GM10266 (cell line): ENCODE measurements around the gene ZNF732.

Experiments
- DNase-seq: peaks from one replicate; pipeline ENCODE4 v3.0.0; 2012; ENCODE audit errors: extremely low spot score
- TF ChIP-seq, protein P1 (sequence below): IDR thresholded peaks from 2 replicates; pipeline ENCODE4 v1.5.1; 2012; ENCODE audit warnings: mild to moderate bottlenecking, low read depth; ENCODE audit not compliant: control insufficient read depth, insufficient read depth; ENCODE audit errors: missing control alignments

ZNF732 gene

DNA sequence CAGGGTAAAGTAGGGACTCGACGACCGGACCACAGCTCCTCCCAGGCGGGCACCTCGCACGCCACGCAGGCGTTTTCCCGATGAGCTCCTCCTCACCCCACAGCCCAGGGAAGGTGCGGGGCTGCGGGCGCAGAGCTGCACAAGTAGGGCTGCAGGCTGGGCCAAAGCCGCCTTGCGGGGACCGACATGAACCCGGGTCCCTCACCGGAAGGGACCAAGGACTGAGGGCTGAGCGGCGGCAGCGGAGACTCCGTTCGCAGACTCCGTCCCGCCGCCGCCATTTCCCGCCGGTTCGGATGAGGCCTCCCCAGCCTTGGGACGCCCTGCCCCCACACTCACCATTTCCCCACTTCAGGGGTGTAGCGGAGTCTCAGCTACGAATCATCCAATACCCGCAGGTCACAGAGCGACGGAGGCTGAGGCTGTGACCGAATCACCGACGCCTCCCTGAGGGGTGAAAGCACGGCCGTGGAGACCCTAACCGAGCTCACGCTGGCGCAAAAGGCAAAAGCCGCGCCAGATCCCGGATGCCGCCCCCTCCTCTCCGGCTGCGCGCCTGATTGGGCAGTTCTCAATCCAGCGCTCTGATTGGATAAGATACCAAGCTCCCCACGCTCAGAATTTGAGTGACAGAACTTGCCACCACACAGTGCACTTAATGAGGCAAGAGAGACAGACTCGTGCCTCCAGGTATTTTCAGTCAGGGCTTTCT lies at the start of gene ZNF732:
ZNF732 (minus strand) TSS at position 506 of the 712 bp plus-strand sequence; CDS start at position 342, 164 bp downstream.
- DNase-seq = no peak
- TF ChIP-seq, protein P1, sequence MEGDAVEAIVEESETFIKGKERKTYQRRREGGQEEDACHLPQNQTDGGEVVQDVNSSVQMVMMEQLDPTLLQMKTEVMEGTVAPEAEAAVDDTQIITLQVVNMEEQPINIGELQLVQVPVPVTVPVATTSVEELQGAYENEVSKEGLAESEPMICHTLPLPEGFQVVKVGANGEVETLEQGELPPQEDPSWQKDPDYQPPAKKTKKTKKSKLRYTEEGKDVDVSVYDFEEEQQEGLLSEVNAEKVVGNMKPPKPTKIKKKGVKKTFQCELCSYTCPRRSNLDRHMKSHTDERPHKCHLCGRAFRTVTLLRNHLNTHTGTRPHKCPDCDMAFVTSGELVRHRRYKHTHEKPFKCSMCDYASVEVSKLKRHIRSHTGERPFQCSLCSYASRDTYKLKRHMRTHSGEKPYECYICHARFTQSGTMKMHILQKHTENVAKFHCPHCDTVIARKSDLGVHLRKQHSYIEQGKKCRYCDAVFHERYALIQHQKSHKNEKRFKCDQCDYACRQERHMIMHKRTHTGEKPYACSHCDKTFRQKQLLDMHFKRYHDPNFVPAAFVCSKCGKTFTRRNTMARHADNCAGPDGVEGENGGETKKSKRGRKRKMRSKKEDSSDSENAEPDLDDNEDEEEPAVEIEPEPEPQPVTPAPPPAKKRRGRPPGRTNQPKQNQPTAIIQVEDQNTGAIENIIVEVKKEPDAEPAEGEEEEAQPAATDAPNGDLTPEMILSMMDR = no peak

DNA sequence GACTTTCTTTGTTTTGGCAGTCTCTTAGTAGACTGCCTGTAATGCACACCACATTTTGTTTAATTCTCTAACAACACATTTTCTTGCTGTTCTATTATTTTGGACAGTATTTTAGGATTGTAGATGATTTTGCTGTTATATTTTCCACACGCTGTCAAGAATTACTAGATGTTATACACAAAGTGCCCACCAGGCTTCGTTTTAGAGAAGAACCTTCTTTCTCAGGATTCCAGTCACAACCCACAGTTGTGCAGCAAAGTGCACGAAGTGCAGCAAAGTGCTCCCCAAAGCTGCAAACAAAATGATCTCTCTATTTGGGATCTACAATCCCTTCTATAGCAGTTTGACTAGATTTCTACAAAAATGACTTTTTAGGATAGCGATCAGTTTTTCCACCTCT lies 34.7 kb upstream of the ZNF732 start:
- TF ChIP-seq, protein P1 = no peak
- DNase-seq = no peak

DNA sequence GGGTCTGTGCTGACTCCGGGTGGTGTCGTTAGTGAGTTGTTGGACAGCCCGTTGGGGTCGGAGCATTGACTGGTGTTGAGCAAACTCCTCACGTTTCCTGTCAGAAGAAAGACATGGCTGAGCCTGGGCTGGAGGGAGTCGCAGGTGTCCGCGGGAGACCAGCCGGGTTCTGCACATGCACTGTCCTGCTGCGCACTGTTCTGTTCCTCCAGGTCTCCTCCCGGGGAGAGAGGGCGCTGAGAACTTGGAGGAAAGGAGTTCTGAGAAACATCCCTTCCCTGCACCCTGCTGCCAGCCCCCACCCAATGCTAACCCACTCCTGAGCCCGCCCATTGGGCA lies 33.5 kb upstream of the ZNF732 start:
- TF ChIP-seq, protein P1 = no peak
- no peak for DNase-seq

DNA sequence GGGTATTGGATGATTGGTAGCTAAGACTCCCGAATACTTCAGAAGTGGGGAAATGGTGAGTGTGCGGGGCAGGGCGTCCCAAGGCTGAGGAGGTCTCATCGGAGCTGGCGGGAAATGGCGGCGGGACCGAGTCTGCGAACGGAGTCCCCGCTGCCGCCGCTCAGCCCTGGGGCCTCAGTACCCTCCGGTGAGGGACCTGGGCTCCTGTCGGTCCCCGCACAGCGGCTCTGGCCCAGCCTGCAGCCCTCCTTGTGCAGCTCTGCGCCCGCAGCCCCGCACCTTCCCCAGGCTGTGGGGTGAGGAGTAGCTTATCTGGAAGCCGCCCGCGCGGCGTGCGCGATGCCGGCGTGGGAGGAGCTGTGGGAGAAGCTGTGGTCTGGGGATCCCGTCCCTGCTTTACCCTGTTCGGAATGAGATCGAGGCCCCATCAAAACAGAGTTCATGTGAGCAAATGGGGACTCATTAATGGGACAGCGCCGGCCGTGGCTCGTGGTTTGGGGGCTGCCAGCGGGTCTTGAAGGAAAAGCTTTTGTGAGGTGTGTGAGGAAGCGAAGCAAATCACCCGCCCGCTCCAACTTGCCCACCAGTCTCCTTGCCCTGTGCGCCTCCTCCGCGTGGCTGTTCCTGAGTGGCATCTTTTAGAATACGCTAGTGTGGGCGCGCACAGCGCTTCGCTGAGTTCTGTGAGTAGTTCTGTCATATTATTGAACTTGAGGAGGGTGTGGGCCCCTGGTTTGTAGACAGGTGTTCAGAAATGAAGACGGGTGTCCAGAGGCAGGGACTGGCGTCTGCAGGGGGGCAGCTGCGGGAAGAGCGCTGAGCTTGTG lies 32.9 kb upstream of the ZNF732 start:
- TF ChIP-seq, protein P1 = no peak
- no peak for DNase-seq

DNA sequence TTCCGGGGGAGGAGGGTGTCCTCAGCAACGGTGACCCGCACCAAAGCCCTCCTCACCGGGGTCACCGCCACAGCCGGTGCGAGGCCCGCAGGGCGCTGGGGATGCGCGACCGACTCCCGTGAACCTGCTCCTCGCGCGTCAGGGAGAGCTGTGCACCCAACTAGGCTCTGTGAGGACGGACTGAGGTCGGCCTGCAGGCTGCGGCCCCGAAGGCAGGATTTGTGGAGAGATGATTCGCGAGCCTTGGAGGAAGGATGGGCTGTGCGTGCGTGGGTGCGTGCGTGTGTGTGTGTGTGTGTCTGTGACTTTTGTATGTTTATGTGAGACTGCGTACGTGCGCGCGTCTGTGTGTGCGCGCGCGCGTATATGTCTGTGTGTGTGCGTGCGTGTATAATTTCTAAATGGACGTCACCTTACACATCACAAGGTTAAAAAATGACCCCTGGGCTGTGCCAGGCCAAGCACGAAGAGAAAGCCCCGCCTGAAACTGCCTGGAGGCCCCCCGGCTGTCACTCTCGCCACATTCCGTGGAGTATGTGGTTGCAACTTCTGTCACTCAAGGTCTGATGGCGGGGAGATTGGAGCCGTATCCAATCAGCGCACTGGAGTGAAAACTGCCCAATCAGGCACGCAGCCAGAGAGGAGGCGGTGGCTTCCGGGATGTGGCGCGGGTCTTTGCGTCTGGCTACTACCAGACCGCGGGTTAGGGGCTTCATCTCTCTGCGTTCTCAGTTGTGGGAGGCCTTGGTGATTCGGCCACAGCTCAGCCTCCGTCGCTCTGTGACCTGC lies 32.1 kb upstream of the ZNF732 start, which contains the start of gene ZNF141:
ZNF141 (plus strand) TSS at position 672 of the 789 bp plus-strand sequence. CDS start 170 bp downstream, outside the sequence.
- peak; percentile 99 for DNase-seq

DNA sequence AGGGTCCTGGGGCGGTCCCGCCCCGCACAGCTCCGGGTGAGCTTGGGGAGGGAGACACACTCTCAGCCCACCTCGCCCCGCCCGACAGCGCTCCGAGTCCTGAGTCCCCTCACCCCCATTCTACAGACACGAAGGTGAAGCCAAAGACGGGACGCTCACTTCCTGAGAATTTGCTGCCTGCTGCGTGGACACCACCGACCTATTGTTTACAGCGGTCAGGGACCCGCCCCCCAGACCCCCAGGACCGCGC lies 31.5 kb upstream of the ZNF732 start:
- DNase-seq = no peak
- TF ChIP-seq, protein P1 = no peak

More for the DNA sequence above, 32.1 kb upstream of the ZNF732 start, which contains the start of gene ZNF141:
- TF ChIP-seq, protein P1 = no peak
